Activated CD8-positive, alpha-beta T cell treated with anti-CD3 and anti-CD28 coated beads for 36 hours (primary cell): ENCODE data around the gene AMOT. TPM values are rescaled to one million over a fixed set of nuclear protein-coding genes. Genes with fewer than 3 reads are reported as not detected.

Experiments
- ATAC-seq: fragments of 200-7000 bp; cut with Tn5 transposase; one replicate; pipeline ENCODE4 v1.10.0; 2021; ENCODE audit warnings: mild to moderate bottlenecking, moderate library complexity
- CTCF ChIA-PET: fragments of 350-600 bp; sonication (Branson Sonifier 250); formaldehyde crosslinking; loops from one replicate; lab custom pipeline; 2021; ENCODE audit warnings: antibody characterized with exemption; lab: Charles Lee
- POLR2A ChIA-PET: fragments of 350-600 bp; sonication (Branson Sonifier 250); formaldehyde crosslinking; loops from one replicate; lab custom pipeline; 2021; ENCODE audit warnings: antibody characterized with exemption; lab: Charles Lee
- DNase-seq: peaks from one replicate; pipeline ENCODE4 v3.0.0-alpha.2; 2020
- H3K27ac Mint-ChIP-seq: one replicate; pipeline ENCODE4 v1.8.0; 2021; ENCODE audit warnings: mild to moderate bottlenecking, mixed read lengths
- H3K27me3 Mint-ChIP-seq: one replicate; pipeline ENCODE4 v1.8.0; 2021; ENCODE audit warnings: mixed read lengths
- H3K36me3 Mint-ChIP-seq: one replicate; pipeline ENCODE4 v1.8.0; 2021; ENCODE audit warnings: low read depth, mixed read lengths
- H3K4me1 Mint-ChIP-seq: one replicate; pipeline ENCODE4 v1.8.0; 2021; ENCODE audit warnings: low read depth, mixed read lengths
- H3K4me3 Mint-ChIP-seq: one replicate; pipeline ENCODE4 v1.8.0; 2021; ENCODE audit warnings: mild to moderate bottlenecking, moderate library complexity, mixed read lengths
- H3K9me3 Mint-ChIP-seq: one replicate; pipeline ENCODE4 v1.8.0; 2021; ENCODE audit warnings: mixed read lengths
- CTCF ChIP-seq: fragments of 200-600 bp; IDR thresholded peaks from one replicate; pipeline ENCODE4 v1.8.0; 2022; ENCODE audit warnings: antibody characterized with exemption, mild to moderate bottlenecking
- intact Hi-C: fragments of 100-400 bp; cut with micrococcal nuclease; formaldehyde crosslinking; loops from one replicate; pipeline ENCODE4 v1.10.0; 2022
- total RNA-seq, 2 experiments: library from RNA; stranded (reverse); gene quantifications; one replicate each; pipeline ENCODE4 v1.2.3, GENCODE V29; 2021

The AMOT gene
- total RNA-seq, 2 experiments from 2014 or later, result 1.1 to 1.8 TPM

- intact Hi-C loops, result no loop called here
- no peak for ATAC-seq
- CTCF ChIA-PET, result no interaction called here
Observed at GRCh38 chrX:112808007-112808406, 32.6 kb downstream of the AMOT start.

GRCh38 chrX:112803060-112803459, 37.6 kb downstream of the AMOT start:
- POLR2A ChIA-PET, result no interaction called here
- intact Hi-C loops, result no loop called here
- Mint-ChIP-seq H3K36me3 (peaks cover 5% of the 10 kb centered on the region), H3K4me3 (no peak overlapping the region), H3K4me1 (no peaks in the 10 kb centered on the region), H3K27ac (no peak overlapping the region), H3K9me3 (no peaks in the 10 kb centered on the region), H3K27me3 (no peaks in the 10 kb centered on the region)
- DNase-seq (no peak), ATAC-seq (no peak)
- CTCF ChIA-PET, result no interaction called here
- TF ChIP-seq CTCF, result no peak

More at GRCh38 chrX:112808007-112808406, 32.6 kb downstream of the AMOT start:
- Mint-ChIP-seq H3K27me3 (no peaks in the 10 kb centered on the region), H3K9me3 (no peaks in the 10 kb centered on the region), H3K27ac (no peak overlapping the region), H3K4me1 (no peaks in the 10 kb centered on the region), H3K36me3 (no peaks in the 10 kb centered on the region), H3K4me3 (no peak overlapping the region)
- no peak for TF ChIP-seq CTCF
- DNase-seq, result no peak
- POLR2A ChIA-PET, result no interaction called here

- Mint-ChIP-seq H3K27me3 (no peaks in the 10 kb centered on the region), H3K27ac (no peak overlapping the region), H3K4me1 (no peaks in the 10 kb centered on the region), H3K9me3 (no peaks in the 10 kb centered on the region), H3K4me3 (no peak overlapping the region), H3K36me3 (peaks cover 5% of the 10 kb centered on the region)
- ChIA-PET CTCF (no interaction called here), POLR2A (no interaction called here)
- TF ChIP-seq CTCF, result no peak
- no peak for ATAC-seq
- DNase-seq, result no peak
- intact Hi-C loops, result no loop called here
Observed at GRCh38 chrX:112802541-112802940, 38.1 kb downstream of the AMOT start.

GRCh38 chrX:112800971-112801775, 39.5 kb downstream of the AMOT start:
- POLR2A ChIA-PET, result no interaction called here

More at GRCh38 chrX:112800971-112801775, 39.5 kb downstream of the AMOT start:
- Mint-ChIP-seq H3K27me3 (no peaks in the 10 kb centered on the region), H3K4me1 (no peaks in the 10 kb centered on the region), H3K36me3 (peaks cover 5% of the 10 kb centered on the region), H3K4me3 (no peak overlapping the region), H3K9me3 (no peaks in the 10 kb centered on the region), H3K27ac (no peak overlapping the region)
- ATAC-seq (no peak), DNase-seq (no peak)
- TF ChIP-seq CTCF, result no peak
- CTCF ChIA-PET, result no interaction called here
- intact Hi-C loops, result no loop called here
